CD4-positive, alpha-beta T cell (primary cell): ENCODE data around the gene FTSJ1. TPM values are rescaled to one million over a fixed set of nuclear protein-coding genes. Genes with fewer than 3 reads are reported as not detected.

Experiments
- ATAC-seq: fragments of 200-7000 bp; cut with Tn5 transposase; one replicate; pipeline ENCODE4 v1.10.0; 2022; ENCODE audit warnings: mild to moderate bottlenecking; ENCODE audit not compliant: poor library complexity
- CTCF ChIA-PET: fragments of 350-600 bp; sonication (Branson Sonifier 250); formaldehyde crosslinking; loops from one replicate; lab custom pipeline; 2021; ENCODE audit warnings: antibody characterized with exemption, inconsistent platforms; lab: Charles Lee
- POLR2A ChIA-PET: fragments of 350-600 bp; sonication (Branson Sonifier 250); formaldehyde crosslinking; loops from one replicate; lab custom pipeline; 2021; ENCODE audit warnings: antibody characterized with exemption, inconsistent platforms; lab: Charles Lee
- DNase-seq, 14 experiments: peaks; one replicate each; pipeline ENCODE4 v3.0.0-alpha.2; 2013 to 2020; ENCODE audit warnings: mixed read lengths in 2 of 14
- H3K27ac ChIP-seq, 2 donors: one replicate each; pipeline versions ENCODE4 v1.5.1 to v1.7.0; 2013; ENCODE audit warnings: low read length in 2 of 2, low read depth in 1 of 2, mild to moderate bottlenecking in 1 of 2
- H3K27me3 ChIP-seq, 2 experiments: 1 replicate in 1 of 2; 2 replicates in 1 of 2; pipeline versions ENCODE4 v1.6.1 to v1.7.0; 2013; ENCODE audit warnings: low read length in 2 of 2, control low read depth in 1 of 2, mild to moderate bottlenecking in 1 of 2, moderate library complexity in 1 of 2; ENCODE audit not compliant: insufficient read depth in 2 of 2, control insufficient read depth in 1 of 2
- H3K36me3 ChIP-seq: one replicate; pipeline ENCODE4 v1.6.1; 2013; ENCODE audit warnings: low read length, control low read depth; ENCODE audit not compliant: insufficient read depth
- H3K4me1 ChIP-seq: one replicate; pipeline ENCODE4 v1.6.1; 2013; ENCODE audit warnings: low read length, control low read depth; ENCODE audit not compliant: insufficient read depth
- H3K4me3 ChIP-seq: one replicate; pipeline ENCODE4 v1.5.1; 2013; ENCODE audit warnings: mild to moderate bottlenecking, low read length, moderate library complexity
- H3K9me3 ChIP-seq, 2 experiments: 1 replicate in 1 of 2; 2 replicates in 1 of 2; pipeline versions ENCODE4 v1.6.1 to v1.7.0; 2013; ENCODE audit warnings: low read length in 2 of 2, mild to moderate bottlenecking in 2 of 2, control low read depth in 1 of 2, moderate library complexity in 1 of 2; ENCODE audit not compliant: control insufficient read depth in 1 of 2, insufficient read depth in 1 of 2
- H3K27ac Mint-ChIP-seq: one replicate; pipeline ENCODE4 v1.8.0; 2020; ENCODE audit warnings: mixed read lengths
- H3K27me3 Mint-ChIP-seq: one replicate; pipeline ENCODE4 v1.8.0; 2021; ENCODE audit warnings: mixed read lengths
- H3K36me3 Mint-ChIP-seq: one replicate; pipeline ENCODE4 v1.8.0; 2021; ENCODE audit warnings: low read depth, mixed read lengths
- H3K4me1 Mint-ChIP-seq: one replicate; pipeline ENCODE4 v1.8.0; 2021; ENCODE audit warnings: low read depth, mixed read lengths
- H3K4me3 Mint-ChIP-seq: one replicate; pipeline ENCODE4 v1.8.0; 2020; ENCODE audit warnings: mild to moderate bottlenecking, mixed read lengths
- H3K9me3 Mint-ChIP-seq: one replicate; pipeline ENCODE4 v1.8.0; 2020; ENCODE audit warnings: mixed read lengths
- CTCF ChIP-seq: fragments of 200-600 bp; IDR thresholded peaks from one replicate; pipeline ENCODE4 v1.8.0; 2022; ENCODE audit warnings: antibody characterized with exemption, mild to moderate bottlenecking
- intact Hi-C, 2 experiments: fragments of 100-400 bp; cut with DNase I in 1 of 2; cut with micrococcal nuclease in 1 of 2; formaldehyde crosslinking; loops; one replicate each; pipeline versions ENCODE4 v1.15.1 to v1.9.0; 2023 to 2025; cut with DNase I, micrococcal nuclease
- total RNA-seq, 174 experiments: library from RNA in 2 of 174; stranded (reverse) in 2 of 174; gene quantifications; one replicate each; pipeline ENCODE4 v1.2.3 and lab custom pipeline; 2021 to 2026

FTSJ1 gene
- total RNA-seq, 2 experiments from 2014 or later, result 60.0 to 61.0 TPM

DNA sequence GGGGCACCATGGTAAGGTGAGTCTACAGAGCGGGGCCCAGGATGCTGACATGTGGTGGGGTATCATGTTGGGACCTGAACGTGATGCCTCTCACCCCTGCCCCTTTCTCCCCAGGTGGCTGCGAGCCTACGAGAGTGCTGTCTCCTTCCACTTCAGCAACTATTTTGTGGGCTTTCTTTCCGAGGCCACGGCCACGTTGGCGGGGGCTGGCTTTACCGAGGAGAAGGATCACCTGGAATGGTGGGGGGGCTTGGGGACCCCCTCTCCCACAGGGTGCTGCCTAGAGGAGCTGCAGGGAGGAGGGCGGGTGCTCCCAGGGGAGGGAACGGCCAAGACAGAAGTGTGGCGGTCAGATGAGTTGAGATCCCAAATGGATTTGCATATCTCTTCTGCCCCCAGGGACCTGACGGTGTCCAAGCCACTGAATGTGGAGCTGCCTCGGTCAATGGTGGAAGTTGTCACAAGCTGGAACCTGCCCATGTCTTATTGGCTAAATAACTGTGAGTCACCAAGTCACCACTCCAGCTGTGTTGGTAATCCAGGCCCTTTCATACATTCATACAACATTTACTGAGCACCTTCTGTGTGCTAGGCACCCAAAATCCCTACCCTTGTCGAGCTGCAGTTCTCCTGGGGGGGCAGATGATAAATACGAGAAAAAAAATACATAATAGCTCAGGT, 38.3 kb downstream of the FTSJ1 start:
- Histone ChIP-seq H3K4me3 (no peak overlapping the region), H3K9me3 (no peaks in the 10 kb centered on the region), H3K4me1 (peaks cover 17% of the 10 kb centered on the region), H3K27ac (no peak overlapping the region), H3K27me3 (no peaks in the 10 kb centered on the region), H3K36me3 (peaks cover 6% of the 10 kb centered on the region)
- peaks cover 25% of the 10 kb centered on the region for H3K36me3 Mint-ChIP-seq
- ChIA-PET POLR2A (no interaction called here), CTCF (no interaction called here)
- H3K4me1 Mint-ChIP-seq, result peaks cover 22% of the 10 kb centered on the region
- no peaks in the 10 kb centered on the region for H3K9me3 Mint-ChIP-seq
- ATAC-seq (no peak), DNase-seq (no peak)
- intact Hi-C loops, result no loop called here
- H3K4me3 Mint-ChIP-seq, result no peak overlapping the region
- no peak overlapping the region for H3K27ac Mint-ChIP-seq
- no peaks in the 10 kb centered on the region for H3K27me3 Mint-ChIP-seq
- no peak for TF ChIP-seq CTCF

DNA sequence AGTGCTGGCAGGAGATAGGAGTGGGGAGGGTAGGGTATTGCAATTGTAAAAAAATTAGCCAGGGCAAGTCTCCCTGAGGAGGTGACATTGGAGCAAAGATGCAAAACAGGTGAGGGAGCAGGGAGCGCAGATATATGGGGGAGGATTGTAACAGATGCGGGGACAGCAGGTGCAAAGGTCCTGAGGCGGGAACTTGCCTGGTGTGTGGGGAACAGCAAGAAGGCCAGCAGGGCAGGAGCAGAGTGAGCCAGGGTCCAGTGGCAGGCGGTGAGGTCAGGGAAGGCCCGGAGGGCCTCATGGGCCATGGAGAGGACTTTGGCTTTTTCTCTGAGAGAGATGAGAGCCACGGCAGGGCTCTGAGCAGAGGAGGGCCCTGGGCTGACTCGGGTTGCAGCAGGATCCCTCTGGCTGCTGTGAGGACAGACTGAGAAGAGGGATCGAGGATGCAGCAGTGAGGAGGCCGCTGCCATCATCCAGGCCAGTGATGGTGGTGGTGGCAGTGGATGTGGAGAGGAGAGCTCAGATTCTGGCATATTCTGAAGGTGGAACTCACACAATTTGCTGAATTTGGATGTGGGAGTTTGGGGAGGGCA, 39.0 kb downstream of the FTSJ1 start:
- CTCF ChIA-PET, result no interaction called here
- POLR2A ChIA-PET, result no interaction called here
- no peaks in the 10 kb centered on the region for H3K9me3 Mint-ChIP-seq
- H3K4me1 Mint-ChIP-seq, result peaks cover 22% of the 10 kb centered on the region
- no peak overlapping the region for H3K27ac Mint-ChIP-seq
- peaks cover 25% of the 10 kb centered on the region for H3K36me3 Mint-ChIP-seq
- DNase-seq, result no peak
- Histone ChIP-seq H3K4me3 (no peak overlapping the region), H3K9me3 (no peaks in the 10 kb centered on the region), H3K4me1 (peaks cover 16% of the 10 kb centered on the region), H3K27me3 (no peaks in the 10 kb centered on the region), H3K27ac (no peak overlapping the region), H3K36me3 (peaks cover 6% of the 10 kb centered on the region)
- intact Hi-C loops, result no loop called here
- H3K4me3 Mint-ChIP-seq, result no peak overlapping the region
- no peak for ATAC-seq
- H3K27me3 Mint-ChIP-seq, result no peaks in the 10 kb centered on the region
- no peak for TF ChIP-seq CTCF

DNA sequence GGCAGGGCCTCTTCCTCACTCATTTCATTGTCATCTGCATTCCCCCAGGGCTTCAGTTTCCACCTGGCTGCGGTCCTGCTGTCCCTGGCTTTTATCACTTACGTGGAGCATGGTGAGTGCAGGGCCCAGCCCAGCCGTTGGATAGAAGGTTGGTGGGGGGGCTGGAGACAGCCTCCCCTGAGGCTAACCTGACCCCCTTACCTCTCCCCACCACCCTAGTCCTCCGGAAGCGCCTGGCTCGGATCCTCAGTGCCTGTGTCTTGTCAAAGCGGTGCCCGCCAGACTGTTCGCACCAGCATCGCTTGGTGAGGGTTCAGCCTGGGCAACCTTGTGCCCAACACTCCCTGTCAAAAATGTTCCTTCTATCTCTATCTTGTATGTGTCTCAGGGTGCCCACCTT, 39.8 kb downstream of the FTSJ1 start:
- no peak for TF ChIP-seq CTCF
- H3K4me1 Mint-ChIP-seq, result peaks cover 23% of the 10 kb centered on the region
- Histone ChIP-seq H3K27me3 (no peaks in the 10 kb centered on the region), H3K36me3 (peaks cover 6% of the 10 kb centered on the region), H3K9me3 (no peaks in the 10 kb centered on the region), H3K27ac (no peak overlapping the region), H3K4me3 (no peak overlapping the region), H3K4me1 (peaks cover 22% of the 10 kb centered on the region)
- H3K9me3 Mint-ChIP-seq, result no peaks in the 10 kb centered on the region
- no peaks in the 10 kb centered on the region for H3K27me3 Mint-ChIP-seq
- ATAC-seq (no peak), DNase-seq (no peak)
- CTCF ChIA-PET, result no interaction called here
- peaks cover 25% of the 10 kb centered on the region for H3K36me3 Mint-ChIP-seq
- no peak overlapping the region for H3K27ac Mint-ChIP-seq
- intact Hi-C loops, result no loop called here
- POLR2A ChIA-PET, result no interaction called here
- H3K4me3 Mint-ChIP-seq, result no peak overlapping the region
